ENCODE results near the gene ZNF485. TPM values are rescaled to one million over a fixed set of nuclear protein-coding genes. Genes with fewer than 3 reads are reported as not detected.
A peak's percentile ranks its signal among the peaks of the same experiment; 100 is the strongest.

Gene ZNF485
- 5.7 and 6.3 TPM in 2 replicates for total RNA-seq
- long read RNA-seq, transcript ZNF485-201 (5 exons, 2,054 nt) = major isoform, 15 of 19 reads
- long read RNA-seq, partial matches to known transcripts = 1 of 19 reads
- long read RNA-seq, other reads (novel, unspliced or antisense) = 2 of 19 reads

GRCh38 chr10:43606323-43607198 is at the start of gene ZNF485:
Gene ZNF485 (plus strand): TSS chr10:43606438. CDS start chr10:43607051, 613 bp downstream.
- peak; percentile 60 for DNase-seq (ENCODE audit: low spot score, unreplicated experiment)
- Mint-ChIP-seq H3K27ac (peak within 1 kb of the TSS; percentile 60), H3K36me3 (ENCODE audit: insufficient read depth) (peaks cover 12% of the 10 kb centered on the region), H3K9me3 (ENCODE audit: low read depth) (peaks cover 4% of the 10 kb centered on the region), H3K27me3 (peaks cover 24% of the 10 kb centered on the region), H3K4me3 (ENCODE audit: low read depth) (peak within 1 kb of the TSS; percentile 84), H3K4me1 (ENCODE audit: low read depth) (peaks cover 5% of the 10 kb centered on the region)
- TF ChIP-seq CTCF (IDR thresholded peaks at IDR 0.05; ENCODE audit: unreplicated experiment) = no peak

DNA sequence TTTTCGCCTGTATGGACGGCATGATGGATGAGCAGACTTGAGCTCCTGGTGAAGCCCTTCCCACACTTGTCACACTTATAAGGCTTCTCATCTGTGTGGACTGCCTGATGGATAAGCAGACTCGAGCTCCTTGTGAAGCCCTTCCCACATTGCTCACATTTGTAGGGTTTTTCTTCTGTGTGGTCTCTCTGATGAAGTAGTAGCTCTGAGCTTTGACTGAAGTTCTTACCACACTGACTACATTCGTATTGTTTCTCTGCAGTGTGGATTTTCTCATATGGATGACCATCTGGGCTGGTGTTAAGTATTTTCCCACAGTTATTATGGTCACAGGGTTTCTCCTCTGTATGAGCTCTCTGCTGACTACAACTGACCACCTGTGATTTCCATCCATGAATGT is 49.0 kb upstream of the ZNF485 start:
- DNase-seq (ENCODE audit: low spot score, unreplicated experiment) = no peak
- H3K27ac Mint-ChIP-seq = no peak overlapping the region
- peaks cover 62% of the 10 kb centered on the region for H3K9me3 Mint-ChIP-seq (ENCODE audit: low read depth)
- no peaks in the 10 kb centered on the region for H3K4me1 Mint-ChIP-seq (ENCODE audit: low read depth)
- H3K36me3 Mint-ChIP-seq (ENCODE audit: insufficient read depth) = peaks cover 72% of the 10 kb centered on the region
- no peak for TF ChIP-seq CTCF (IDR thresholded peaks at IDR 0.05; ENCODE audit: unreplicated experiment)
- H3K4me3 Mint-ChIP-seq (ENCODE audit: low read depth) = no peak overlapping the region
- H3K27me3 Mint-ChIP-seq = no peaks in the 10 kb centered on the region

GRCh38 chr10:43569681-43570080 is 36.6 kb upstream of the ZNF485 start:
- H3K9me3 Mint-ChIP-seq (ENCODE audit: low read depth) = peaks cover under 1% of the 10 kb centered on the region
- no peak for DNase-seq (ENCODE audit: low spot score, unreplicated experiment)
- no peak for TF ChIP-seq CTCF (IDR thresholded peaks at IDR 0.05; ENCODE audit: unreplicated experiment)
- no peak overlapping the region for H3K4me3 Mint-ChIP-seq (ENCODE audit: low read depth)
- H3K4me1 Mint-ChIP-seq (ENCODE audit: low read depth) = peaks cover 19% of the 10 kb centered on the region
- H3K27me3 Mint-ChIP-seq = no peaks in the 10 kb centered on the region
- H3K27ac Mint-ChIP-seq = no peak overlapping the region
- H3K36me3 Mint-ChIP-seq (ENCODE audit: insufficient read depth) = peaks cover 9% of the 10 kb centered on the region

DNA sequence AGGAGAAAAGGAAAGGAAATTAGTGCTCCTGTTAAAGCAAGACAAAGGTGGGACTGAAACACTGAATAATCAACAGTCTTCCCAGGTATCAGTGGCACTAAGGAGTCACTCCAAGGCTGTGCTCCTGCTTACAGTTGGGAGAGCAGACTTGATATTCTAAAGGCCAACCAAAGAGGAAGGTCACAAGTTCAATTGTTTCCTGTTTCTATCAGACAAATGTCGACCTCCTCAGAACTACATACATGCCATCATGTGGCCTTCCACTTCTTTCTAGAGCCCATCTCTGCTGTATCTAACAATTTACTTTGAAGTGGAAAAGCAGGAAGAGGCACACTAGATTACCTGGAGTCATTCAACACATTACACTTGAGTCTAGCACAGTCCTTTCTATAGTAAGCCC is 35.3 kb upstream of the ZNF485 start:
- Mint-ChIP-seq H3K27ac (no peak overlapping the region), H3K36me3 (ENCODE audit: insufficient read depth) (peaks cover 8% of the 10 kb centered on the region), H3K4me3 (ENCODE audit: low read depth) (no peak overlapping the region), H3K9me3 (ENCODE audit: low read depth) (peaks cover 11% of the 10 kb centered on the region), H3K27me3 (peaks cover 5% of the 10 kb centered on the region), H3K4me1 (ENCODE audit: low read depth) (peaks cover 19% of the 10 kb centered on the region)
- no peak for DNase-seq (ENCODE audit: low spot score, unreplicated experiment)
- no peak for TF ChIP-seq CTCF (IDR thresholded peaks at IDR 0.05; ENCODE audit: unreplicated experiment)

GRCh38 chr10:43573250-43574000 is 32.8 kb upstream of the ZNF485 start:
- H3K27me3 Mint-ChIP-seq = peaks cover 18% of the 10 kb centered on the region
- H3K36me3 Mint-ChIP-seq (ENCODE audit: insufficient read depth) = peaks cover 5% of the 10 kb centered on the region
- H3K9me3 Mint-ChIP-seq (ENCODE audit: low read depth) = peaks cover 12% of the 10 kb centered on the region
- peak overlapping the region; percentile 86 for H3K27ac Mint-ChIP-seq
- DNase-seq (ENCODE audit: low spot score, unreplicated experiment) = no peak
- no peak for TF ChIP-seq CTCF (IDR thresholded peaks at IDR 0.05; ENCODE audit: unreplicated experiment)
- peaks cover 19% of the 10 kb centered on the region for H3K4me1 Mint-ChIP-seq (ENCODE audit: low read depth)
- H3K4me3 Mint-ChIP-seq (ENCODE audit: low read depth) = peak overlapping the region; percentile 81

All from progenitor cell of endocrine pancreas (in vitro differentiated cells).